Suprapubic skin (tissue), 4 donors: Measurements from ENCODE around the gene WNT2B. TPM values are rescaled to one million over a fixed set of nuclear protein-coding genes. Genes with fewer than 3 reads are reported as not detected.

Experiments
- DNase-seq, 2 donors: peaks; one replicate each; pipeline ENCODE4 v3.0.0-alpha.2; 2019; ENCODE audit warnings: low spot score in 2 of 2
- H3K27ac ChIP-seq: fragments of 200-600 bp; sonication (generic); one replicate; pipeline ENCODE4 v1.5.1; 2019
- H3K27me3 ChIP-seq: fragments of 200-600 bp; sonication (generic); one replicate; pipeline ENCODE4 v1.5.1; 2019
- H3K36me3 ChIP-seq: fragments of 200-600 bp; sonication (generic); one replicate; pipeline ENCODE4 v1.5.1; 2019
- H3K4me1 ChIP-seq: fragments of 200-600 bp; sonication (generic); one replicate; pipeline ENCODE4 v1.5.1; 2019
- H3K4me3 ChIP-seq: fragments of 200-600 bp; sonication (generic); one replicate; pipeline ENCODE4 v1.5.1; 2019; ENCODE audit warnings: mild to moderate bottlenecking
- H3K9me3 ChIP-seq: fragments of 200-600 bp; sonication (generic); one replicate; pipeline ENCODE4 v1.5.1; 2019
- EP300 ChIP-seq: sonication (generic); formaldehyde crosslinking; IDR thresholded peaks from one replicate; pipeline ENCODE4 v1.6.1; 2017; ENCODE audit warnings: antibody characterized with exemption
- POLR2A ChIP-seq, 2 donors: fragments of 450-650 bp; IDR thresholded peaks; one replicate each; pipeline ENCODE4 v1.6.1; 2017; ENCODE audit warnings: antibody characterized with exemption in 2 of 2, mild to moderate bottlenecking in 2 of 2, moderate library complexity in 2 of 2
- POLR2AphosphoS5 ChIP-seq, 3 donors: sonication (generic); formaldehyde crosslinking; IDR thresholded peaks; one replicate each; pipeline ENCODE4 v1.6.1; 2017; ENCODE audit warnings: antibody characterized with exemption in 3 of 3
- WGBS: methylation state at CpG from one replicate; pipeline ENCODE4 v1.1.5; 2018; 5-methylcytosine and 5-hydroxymethylcytosine counted together
- total RNA-seq, 4 donors: library from RNA; depleted of rRNA; stranded (reverse); fragments of >200 nt; gene quantifications; one replicate each; pipeline ENCODE4 v1.1.0, GENCODE V29; 2016
- TF ChIP-seq, protein P1 (sequence below), 2 donors: fragments of 200-600 bp in 1 of 2; fragments of 450-650 bp in 1 of 2; sonication (generic) in 1 of 2; IDR thresholded peaks; one replicate each; pipeline ENCODE4 v1.5.1; 2016 to 2019; ENCODE audit warnings: antibody characterized with exemption in 2 of 2, mild to moderate bottlenecking in 1 of 2, moderate library complexity in 1 of 2

WNT2B gene
- total RNA-seq, 4 donors from 2014 or later, result 18.6 to 57.9 (median 38.8) TPM

DNA sequence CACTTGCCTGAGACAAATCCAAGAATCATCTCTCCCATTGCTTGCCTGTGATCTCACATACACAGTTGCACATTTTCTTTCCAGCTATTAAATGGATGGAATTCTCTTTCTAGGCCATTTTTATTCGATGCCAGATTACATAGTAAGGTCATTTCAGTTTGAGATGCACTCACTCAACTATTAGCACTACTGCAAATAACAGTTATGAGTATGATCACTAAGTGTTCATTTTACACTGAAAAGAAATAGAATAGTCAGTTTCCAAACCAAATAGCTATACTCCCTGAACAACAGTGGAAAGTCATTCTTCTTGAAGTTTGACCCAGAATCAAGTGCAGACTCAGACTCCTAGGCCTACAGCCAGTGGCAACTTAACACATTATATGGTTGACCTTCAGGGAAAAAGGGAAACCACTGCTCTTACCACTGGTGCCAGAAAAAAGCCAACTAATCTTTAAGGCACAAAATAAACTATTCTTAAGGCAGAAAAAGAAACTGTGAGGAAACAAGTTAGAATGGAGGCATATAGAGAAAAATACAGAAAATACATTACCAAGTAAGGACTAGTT lies 31.5 kb downstream of the WNT2B start:
- no peaks in the 10 kb centered on the region for H3K4me1 ChIP-seq
- no peak overlapping the region for H3K4me3 ChIP-seq
- peaks cover 17% of the 10 kb centered on the region for H3K36me3 ChIP-seq
- no peak overlapping the region for H3K27ac ChIP-seq
- no peaks in the 10 kb centered on the region for H3K9me3 ChIP-seq
- TF ChIP-seq, protein P1, sequence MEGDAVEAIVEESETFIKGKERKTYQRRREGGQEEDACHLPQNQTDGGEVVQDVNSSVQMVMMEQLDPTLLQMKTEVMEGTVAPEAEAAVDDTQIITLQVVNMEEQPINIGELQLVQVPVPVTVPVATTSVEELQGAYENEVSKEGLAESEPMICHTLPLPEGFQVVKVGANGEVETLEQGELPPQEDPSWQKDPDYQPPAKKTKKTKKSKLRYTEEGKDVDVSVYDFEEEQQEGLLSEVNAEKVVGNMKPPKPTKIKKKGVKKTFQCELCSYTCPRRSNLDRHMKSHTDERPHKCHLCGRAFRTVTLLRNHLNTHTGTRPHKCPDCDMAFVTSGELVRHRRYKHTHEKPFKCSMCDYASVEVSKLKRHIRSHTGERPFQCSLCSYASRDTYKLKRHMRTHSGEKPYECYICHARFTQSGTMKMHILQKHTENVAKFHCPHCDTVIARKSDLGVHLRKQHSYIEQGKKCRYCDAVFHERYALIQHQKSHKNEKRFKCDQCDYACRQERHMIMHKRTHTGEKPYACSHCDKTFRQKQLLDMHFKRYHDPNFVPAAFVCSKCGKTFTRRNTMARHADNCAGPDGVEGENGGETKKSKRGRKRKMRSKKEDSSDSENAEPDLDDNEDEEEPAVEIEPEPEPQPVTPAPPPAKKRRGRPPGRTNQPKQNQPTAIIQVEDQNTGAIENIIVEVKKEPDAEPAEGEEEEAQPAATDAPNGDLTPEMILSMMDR (IDR thresholded peaks at IDR 0.05), result no peak
- no peak for TF ChIP-seq POLR2AphosphoS5 (IDR thresholded peaks at IDR 0.05)
- TF ChIP-seq POLR2A (IDR thresholded peaks at IDR 0.05), result no peak
- TF ChIP-seq EP300, result no peak
- WGBS, result 52% methylated on average over 1 of the region's 1 CpG
- H3K27me3 ChIP-seq, result no peaks in the 10 kb centered on the region
- DNase-seq, result no peak

DNA sequence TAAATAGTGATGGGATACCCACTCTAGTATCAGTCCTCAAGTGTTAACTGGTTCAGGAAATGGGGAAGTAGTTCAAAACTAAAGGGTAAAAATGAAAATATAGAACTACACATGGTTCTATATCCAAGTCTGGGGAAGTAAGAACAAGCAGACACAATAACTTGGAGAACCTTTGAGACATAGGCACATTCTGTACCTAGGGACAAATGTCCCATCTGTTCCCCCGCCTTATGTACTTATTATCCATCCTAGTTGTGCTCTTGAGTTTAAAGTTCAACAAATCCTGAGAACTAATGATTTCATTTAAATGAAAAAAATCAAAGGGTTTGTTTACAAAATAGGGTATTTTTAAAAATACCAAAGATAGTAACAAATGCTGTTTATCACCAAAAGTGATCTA lies 32.5 kb downstream of the WNT2B start:
- H3K27ac ChIP-seq, result no peak overlapping the region
- no peak overlapping the region for H3K4me3 ChIP-seq
- peaks cover 22% of the 10 kb centered on the region for H3K36me3 ChIP-seq
- no peaks in the 10 kb centered on the region for H3K9me3 ChIP-seq
- DNase-seq, result no peak
- H3K4me1 ChIP-seq, result no peaks in the 10 kb centered on the region
- no peaks in the 10 kb centered on the region for H3K27me3 ChIP-seq
- 100% methylated on average over 1 of the region's 1 CpG for WGBS
- TF ChIP-seq POLR2AphosphoS5 (IDR thresholded peaks at IDR 0.05) (no peak), EP300 (no peak)

DNA sequence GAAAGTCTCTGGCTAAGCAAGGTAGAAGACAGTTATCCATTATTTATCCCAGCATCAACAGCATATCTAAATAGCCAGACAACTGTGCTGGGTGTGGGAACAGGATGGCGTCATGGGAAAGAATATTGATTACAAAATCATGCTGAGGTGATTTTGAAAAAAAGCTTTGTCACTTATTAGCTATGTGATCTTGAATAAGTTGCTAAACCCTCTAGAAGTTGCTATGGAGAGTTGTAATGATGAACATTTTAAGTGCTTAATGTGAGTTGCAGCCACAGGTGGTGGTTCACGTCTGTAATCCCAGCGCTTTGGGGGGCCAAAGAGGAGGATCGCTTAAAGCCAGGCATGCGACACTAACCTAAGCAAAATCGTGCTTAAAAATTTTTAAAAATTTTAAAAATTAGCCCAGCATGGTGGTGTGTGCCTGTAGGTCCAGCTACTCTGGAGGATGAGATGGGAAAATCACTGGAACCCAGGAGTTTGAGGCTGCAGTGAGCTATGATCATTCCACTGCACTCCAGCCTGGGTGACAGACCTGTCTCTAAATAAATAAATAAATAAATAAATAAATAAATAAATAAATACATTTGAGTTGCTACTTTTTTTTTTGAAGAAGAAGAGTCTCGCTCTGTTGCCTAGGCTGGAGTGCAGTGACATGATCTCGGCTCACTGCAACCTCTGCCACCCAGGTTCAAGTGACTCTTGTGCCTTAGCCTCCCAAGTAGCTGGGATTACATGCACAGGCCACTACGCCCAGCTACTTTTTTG lies 33.6 kb downstream of the WNT2B start:
- WGBS, result 94% methylated on average over 9 of the region's 9 CpGs
- no peaks in the 10 kb centered on the region for H3K4me1 ChIP-seq
- H3K4me3 ChIP-seq, result no peak overlapping the region
- peaks cover 17% of the 10 kb centered on the region for H3K36me3 ChIP-seq
- no peaks in the 10 kb centered on the region for H3K9me3 ChIP-seq
- H3K27me3 ChIP-seq, result no peaks in the 10 kb centered on the region
- no peak overlapping the region for H3K27ac ChIP-seq
- no peak for TF ChIP-seq POLR2AphosphoS5 (IDR thresholded peaks at IDR 0.05)
- TF ChIP-seq EP300, result no peak
- TF ChIP-seq, protein P1 (IDR thresholded peaks at IDR 0.05), result no peak
- no peak for TF ChIP-seq POLR2A (IDR thresholded peaks at IDR 0.05)
- no peak for DNase-seq

DNA sequence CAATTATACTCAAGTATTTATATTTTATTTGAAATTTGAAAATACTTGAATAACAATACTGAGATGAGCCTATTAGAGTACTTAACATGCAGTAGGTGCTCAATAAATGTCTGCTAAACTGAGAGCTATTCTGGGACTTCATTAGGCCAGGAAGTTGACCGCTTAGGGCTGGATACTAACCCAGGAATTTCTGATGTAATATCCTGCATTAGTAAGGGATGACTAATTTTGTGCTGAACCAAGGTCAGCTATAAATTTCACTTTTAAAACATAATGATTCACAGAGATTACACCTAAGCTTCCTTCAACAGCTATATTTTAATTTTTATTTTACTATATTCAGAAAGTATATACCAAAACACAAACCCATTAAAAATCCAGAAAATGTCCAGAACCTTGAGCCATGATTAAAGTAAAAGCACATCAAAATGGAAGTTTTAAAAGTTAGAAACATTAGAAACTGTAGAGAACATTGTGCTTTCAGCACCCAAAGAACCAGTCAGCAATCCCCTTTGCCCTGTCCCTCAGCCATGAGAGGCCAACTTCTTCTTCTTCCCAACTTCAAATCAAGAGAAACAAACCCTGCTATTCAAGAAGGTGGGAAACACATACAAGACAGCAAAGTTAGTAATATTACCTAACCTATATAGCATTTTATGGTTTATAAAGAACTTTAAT lies 35.4 kb downstream of the WNT2B start:
- no peak overlapping the region for H3K27ac ChIP-seq

DNA sequence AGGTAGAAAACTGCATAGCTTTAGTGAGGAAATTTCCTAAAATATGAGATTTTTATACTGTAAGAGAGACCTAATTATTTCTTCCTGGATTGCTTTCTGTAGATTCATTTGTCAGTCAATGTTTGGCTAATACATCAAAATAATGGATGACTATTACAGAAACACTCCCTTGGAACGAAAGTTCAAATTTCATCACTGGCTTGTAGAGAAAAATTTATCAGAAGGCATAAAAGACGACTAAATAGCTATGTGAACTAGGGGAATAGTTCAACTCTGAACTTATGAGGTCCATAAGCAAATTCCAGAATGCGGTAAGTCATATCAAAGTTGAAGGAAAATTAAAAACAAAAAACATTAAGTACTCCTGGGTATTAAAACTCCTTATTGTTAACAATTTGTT lies 36.0 kb downstream of the WNT2B start:
- no peaks in the 10 kb centered on the region for H3K9me3 ChIP-seq
- H3K4me3 ChIP-seq, result no peak overlapping the region
- peaks cover 22% of the 10 kb centered on the region for H3K36me3 ChIP-seq
- WGBS, result 63% methylated on average over 3 of the region's 3 CpGs
- no peak for TF ChIP-seq EP300
- TF ChIP-seq, protein P1 (IDR thresholded peaks at IDR 0.05), result no peak
- TF ChIP-seq POLR2AphosphoS5 (IDR thresholded peaks at IDR 0.05), result no peak
- TF ChIP-seq POLR2A (IDR thresholded peaks at IDR 0.05), result no peak
- H3K27ac ChIP-seq, result no peak overlapping the region
- DNase-seq, result no peak
- H3K27me3 ChIP-seq, result no peaks in the 10 kb centered on the region
- H3K4me1 ChIP-seq, result no peaks in the 10 kb centered on the region

More for the DNA sequence above, 35.4 kb downstream of the WNT2B start:
- no peaks in the 10 kb centered on the region for H3K27me3 ChIP-seq
- TF ChIP-seq, protein P1 (IDR thresholded peaks at IDR 0.05), result no peak
- TF ChIP-seq POLR2A (IDR thresholded peaks at IDR 0.05) (no peak), POLR2AphosphoS5 (IDR thresholded peaks at IDR 0.05) (no peak), EP300 (no peak)
- H3K4me1 ChIP-seq, result no peaks in the 10 kb centered on the region
- WGBS, result 49% methylated on average over 1 of the region's 1 CpG
- DNase-seq, result no peak
- H3K9me3 ChIP-seq, result no peaks in the 10 kb centered on the region
- no peak overlapping the region for H3K4me3 ChIP-seq
- H3K36me3 ChIP-seq, result peaks cover 19% of the 10 kb centered on the region
